ENCODE data around the gene JOSD2. TPM values are rescaled to one million over a fixed set of nuclear protein-coding genes. Genes with fewer than 3 reads are reported as not detected.

Gene JOSD2
- total and polyA plus RNA-seq, 2 of the 4 experiments (the other 2 are of a cell fraction) = 12.2 to 54.1 TPM

GRCh38 chr19:50537306-50537685, 26.3 kb upstream of the JOSD2 start:
- intact Hi-C loops (cut with micrococcal nuclease) = loop anchor here (1.0 kb wide), 1 partner anchor 385 kb away; no protein-coding TSS in a partner anchor
- no TSS peak for BruUV-seq (replicated peaks)
- TF ChIP-seq CTCF (conservative IDR thresholded peaks at IDR 0.05; ENCODE audit: low read depth, low read length) = no peak
- no peak for TF ChIP-seq SMC3 (IDR thresholded peaks at IDR 0.05; ENCODE audit: low read depth, low read length)
- TF ChIP-seq RCOR1 (IDR thresholded peaks at IDR 0.05; ENCODE audit: insufficient replicate concordance, low read length) = no peak
- TF ChIP-seq RAD21 (IDR thresholded peaks at IDR 0.05; ENCODE audit: low read length) = no peak
- TF ChIP-seq USF2 (IDR thresholded peaks at IDR 0.05; ENCODE audit: low read depth, low read length) = no peak
- no peak for TF ChIP-seq CEBPB (IDR thresholded peaks at IDR 0.05; ENCODE audit: low read depth, low read length)
- TF ChIP-seq BHLHE40 (IDR thresholded peaks at IDR 0.05; ENCODE audit: low read depth, low read length) = no peak
- TF ChIP-seq MAFK (IDR thresholded peaks at IDR 0.05; ENCODE audit: low read depth, low read length) = no peak
- no peak for TF ChIP-seq CHD1 (IDR thresholded peaks at IDR 0.05; ENCODE audit: low read depth, low read length)
- TF ChIP-seq ELK1 (IDR thresholded peaks at IDR 0.05; ENCODE audit: borderline replicate concordance, low read depth, low read length) = no peak

More at GRCh38 chr19:50537306-50537685, 26.3 kb upstream of the JOSD2 start:
- H3K27ac ChIP-seq (ENCODE audit: insufficient read depth, low read length) = no peak overlapping the region
- CTCF ChIA-PET = interaction anchor here (0.6 to 2.5 kb wide), 7 partner anchors 13 to 818 kb away, joined by 3 to 8 read pairs (median 4); no protein-coding TSS in a partner anchor
- WGBS, 2 experiments (ENCODE audit: extremely low coverage in 2 of 2, insufficient read length in 1 of 2) = 91% methylated on average over 10 of the region's 18 CpGs; no CpG with 5 or more reads in 1 of the 2 experiments
- H4K20me1 ChIP-seq (ENCODE audit: insufficient read depth, low read length) = no peaks in the 10 kb centered on the region
- no peak overlapping the region for H2AK5ac ChIP-seq (ENCODE audit: low read depth, low read length)
- H3K14ac ChIP-seq (replicated peaks; ENCODE audit: low read depth, low read length) = no peak overlapping the region
- dilution Hi-C loops (cut with HindIII; ENCODE audit: low sequenced_read_pairs, unreplicated experiment) = no loop called here
- H3K4me1 ChIP-seq (ENCODE audit: control insufficient read depth, insufficient read depth, low read length) = no peaks in the 10 kb centered on the region
- ATAC-seq (ENCODE audit: low read depth) (no peak), DNase-seq (no peak)
- no peak overlapping the region for H2BK15ac ChIP-seq (ENCODE audit: low read depth, low read length)
- no peak overlapping the region for H4K5ac ChIP-seq (ENCODE audit: low read depth, low read length)
- H3K36me3 ChIP-seq (ENCODE audit: control insufficient read depth, insufficient read depth, low read length) = no peaks in the 10 kb centered on the region
- no peak overlapping the region for H4K8ac ChIP-seq (ENCODE audit: low read depth in 2 of 2, low read length in 2 of 2)
- no peaks in the 10 kb centered on the region for H3K79me1 ChIP-seq (ENCODE audit: low read depth in 1 of 2, low read length in 2 of 2)
- H3K4me3 ChIP-seq (ENCODE audit: insufficient read depth, low read depth, low read length) = no peak overlapping the region
- no peak overlapping the region for H3K18ac ChIP-seq (ENCODE audit: low read depth, low read length)
- in situ Hi-C loops (cut with MboI; ENCODE audit: low sequenced_read_pairs) = loop anchor here (10.0 kb wide), 1 partner anchor 248 kb away; no protein-coding TSS in a partner anchor
- H3K56ac ChIP-seq (ENCODE audit: extremely low read depth, insufficient read depth, low read length) = no peak overlapping the region
- H3K9me1 ChIP-seq (ENCODE audit: insufficient read depth, low read length) = no peaks in the 10 kb centered on the region
- no peak overlapping the region for H2BK120ac ChIP-seq (ENCODE audit: low read depth, low read length)
- H2BK5ac ChIP-seq (ENCODE audit: low read depth, low read length, poor library complexity, severe bottlenecking) = no peak overlapping the region
- H3K23ac ChIP-seq (ENCODE audit: low read depth, low read length) = no peak overlapping the region
- H3K4ac ChIP-seq (ENCODE audit: low read depth, low read length) = no peak overlapping the region
- H2AFZ ChIP-seq (replicated peaks; ENCODE audit: low read length, poor library complexity) = no peak overlapping the region
- H2BK20ac ChIP-seq (ENCODE audit: low read depth, low read length) = no peak overlapping the region
- H3K4me2 ChIP-seq (ENCODE audit: low read depth, low read length) = no peak overlapping the region
- H3K9ac ChIP-seq (ENCODE audit: low read depth, low read length) = no peak overlapping the region
- POLR2A ChIA-PET (ENCODE audit: unreplicated experiment) = interaction anchor here (0.6 kb wide), 1 partner anchor 10 kb away, joined by 5 read pairs; no protein-coding TSS in a partner anchor
- H3K9me3 ChIP-seq (ENCODE audit: control insufficient read depth, insufficient read depth, low read length) = peaks cover 8% of the 10 kb centered on the region
- no peaks in the 10 kb centered on the region; the same call in 1 of the 2 replicates for H3K27me3 ChIP-seq (ENCODE audit: control insufficient read depth, insufficient read depth, low read length)
- no peak overlapping the region for H4K91ac ChIP-seq (ENCODE audit: insufficient read depth, low read depth, low read length)
- peak overlapping the region; percentile 65 for H2AK9ac ChIP-seq (replicated peaks; ENCODE audit: low read depth, low read length, poor library complexity)

All from IMR-90 (cell line).